ENCODE data around the gene KLF1. TPM values are rescaled to one million over a fixed set of nuclear protein-coding genes. Genes with fewer than 3 reads are reported as not detected.

Gene KLF1
- polyA plus RNA-seq, 1 of the 3 experiments (the other 2 are of a cell fraction): not detected

- 91% methylated on average over 20 of the region's 29 CpGs for WGBS (ENCODE audit: low lambda C conversion rate)
- POLR2A ChIA-PET: interaction anchor here (1.0 kb wide), 1 partner anchor 9 kb away, joined by 3 read pairs; the partner anchor contains the start of gene FARSA
Measured at GRCh38 chr19:12924621-12925310, 37.8 kb upstream of the KLF1 start.

GRCh38 chr19:12922959-12923358 lies 36.0 kb upstream of the KLF1 start:
- no peak overlapping the region for H3K4me3 ChIP-seq (ENCODE audit: low read depth in 2 of 2, low read length in 1 of 2)
- POLR2A ChIA-PET: no interaction called here
- H3K9ac ChIP-seq: no peak overlapping the region
- no peaks in the 10 kb centered on the region for H3K9me3 ChIP-seq
- no peak for DNase-seq
- no peak overlapping the region for H3K4me2 ChIP-seq
- H3K27ac ChIP-seq (ENCODE audit: low read depth in 2 of 2, low read length in 1 of 2): no peak overlapping the region
- no peaks in the 10 kb centered on the region for H3K27me3 ChIP-seq (ENCODE audit: insufficient read depth)
- H3K9me2 ChIP-seq: no peaks in the 10 kb centered on the region
- H3K36me3 ChIP-seq (replicated peaks in 1 of 2; ENCODE audit: control insufficient read depth in 1 of 2, insufficient read depth in 2 of 2, low read length in 1 of 2): peaks cover 27 to 34% of the 10 kb centered on the region in 2 experiments
- H3K79me2 ChIP-seq (ENCODE audit: insufficient read depth): no peaks in the 10 kb centered on the region
- no peaks in the 10 kb centered on the region for H4K20me1 ChIP-seq (ENCODE audit: insufficient read depth)
- CTCF ChIA-PET: interaction anchor here (1.2 kb wide), 1 partner anchor 10 kb away, joined by 5 read pairs; no protein-coding TSS in a partner anchor
- WGBS (ENCODE audit: low lambda C conversion rate): 94% methylated on average over 4 of the region's 4 CpGs
- peaks cover 0 to 2% of the 10 kb centered on the region in 2 experiments; a peak in 1 of 4 replicates for H3K4me1 ChIP-seq (ENCODE audit: control insufficient read depth in 1 of 2, insufficient read depth in 2 of 2, low read depth in 1 of 2, low read length in 1 of 2)
- TF ChIP-seq SMC3 (IDR thresholded peaks at IDR 0.05; ENCODE audit: low read depth, low read length) (no peak), YY1 (IDR thresholded peaks at IDR 0.05; ENCODE audit: low read depth) (no peak), RXRA (IDR thresholded peaks at IDR 0.05; ENCODE audit: borderline replicate concordance, low read depth) (no peak)
- H3F3A ChIP-seq (replicated peaks; ENCODE audit: insufficient read depth): peaks cover 26% of the 10 kb centered on the region
- H2AFZ ChIP-seq (ENCODE audit: low read depth): no peak overlapping the region

More at GRCh38 chr19:12924621-12925310, 37.8 kb upstream of the KLF1 start:
- Histone ChIP-seq H3K79me2 (ENCODE audit: insufficient read depth) (peaks cover 8% of the 10 kb centered on the region; the same call in 1 of the 2 replicates), H2AFZ (ENCODE audit: low read depth) (no peak overlapping the region), H3K9ac (no peak overlapping the region), H3K4me3 (ENCODE audit: low read depth in 2 of 2, low read length in 1 of 2) (no peak overlapping the region), H3K9me2 (no peaks in the 10 kb centered on the region), H3F3A (replicated peaks; ENCODE audit: insufficient read depth) (peaks cover 21% of the 10 kb centered on the region), H3K27ac (ENCODE audit: low read depth in 2 of 2, low read length in 1 of 2) (no peak overlapping the region), H3K36me3 (replicated peaks in 1 of 2; ENCODE audit: control insufficient read depth in 1 of 2, insufficient read depth in 2 of 2, low read length in 1 of 2) (peaks cover 27 to 49% of the 10 kb centered on the region in 2 experiments), H3K27me3 (ENCODE audit: insufficient read depth) (no peaks in the 10 kb centered on the region), H3K4me1 (ENCODE audit: control insufficient read depth in 1 of 2, insufficient read depth in 2 of 2, low read depth in 1 of 2, low read length in 1 of 2) (no peaks in the 10 kb centered on the region), H3K4me2 (no peak overlapping the region), H4K20me1 (ENCODE audit: insufficient read depth) (no peaks in the 10 kb centered on the region), H3K9me3 (no peaks in the 10 kb centered on the region)
- TF ChIP-seq GATA2 (CRISPR knock-in tag; IDR thresholded peaks at IDR 0.05) (no peak), ELF1 (IDR thresholded peaks at IDR 0.05) (no peak), YY1 (IDR thresholded peaks at IDR 0.05; ENCODE audit: low read depth) (no peak), RCOR1 (IDR thresholded peaks at IDR 0.05; ENCODE audit: low read length) (no peak), FOXJ3 (CRISPR knock-in tag; IDR thresholded peaks at IDR 0.05) (no peak)
- TF ChIP-seq, protein P1, sequence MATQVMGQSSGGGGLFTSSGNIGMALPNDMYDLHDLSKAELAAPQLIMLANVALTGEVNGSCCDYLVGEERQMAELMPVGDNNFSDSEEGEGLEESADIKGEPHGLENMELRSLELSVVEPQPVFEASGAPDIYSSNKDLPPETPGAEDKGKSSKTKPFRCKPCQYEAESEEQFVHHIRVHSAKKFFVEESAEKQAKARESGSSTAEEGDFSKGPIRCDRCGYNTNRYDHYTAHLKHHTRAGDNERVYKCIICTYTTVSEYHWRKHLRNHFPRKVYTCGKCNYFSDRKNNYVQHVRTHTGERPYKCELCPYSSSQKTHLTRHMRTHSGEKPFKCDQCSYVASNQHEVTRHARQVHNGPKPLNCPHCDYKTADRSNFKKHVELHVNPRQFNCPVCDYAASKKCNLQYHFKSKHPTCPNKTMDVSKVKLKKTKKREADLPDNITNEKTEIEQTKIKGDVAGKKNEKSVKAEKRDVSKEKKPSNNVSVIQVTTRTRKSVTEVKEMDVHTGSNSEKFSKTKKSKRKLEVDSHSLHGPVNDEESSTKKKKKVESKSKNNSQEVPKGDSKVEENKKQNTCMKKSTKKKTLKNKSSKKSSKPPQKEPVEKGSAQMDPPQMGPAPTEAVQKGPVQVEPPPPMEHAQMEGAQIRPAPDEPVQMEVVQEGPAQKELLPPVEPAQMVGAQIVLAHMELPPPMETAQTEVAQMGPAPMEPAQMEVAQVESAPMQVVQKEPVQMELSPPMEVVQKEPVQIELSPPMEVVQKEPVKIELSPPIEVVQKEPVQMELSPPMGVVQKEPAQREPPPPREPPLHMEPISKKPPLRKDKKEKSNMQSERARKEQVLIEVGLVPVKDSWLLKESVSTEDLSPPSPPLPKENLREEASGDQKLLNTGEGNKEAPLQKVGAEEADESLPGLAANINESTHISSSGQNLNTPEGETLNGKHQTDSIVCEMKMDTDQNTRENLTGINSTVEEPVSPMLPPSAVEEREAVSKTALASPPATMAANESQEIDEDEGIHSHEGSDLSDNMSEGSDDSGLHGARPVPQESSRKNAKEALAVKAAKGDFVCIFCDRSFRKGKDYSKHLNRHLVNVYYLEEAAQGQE (IDR thresholded peaks at IDR 0.05; ENCODE audit: low read depth, low read length): no peak
- no peak for DNase-seq
- CTCF ChIA-PET: interaction anchor here (0.7 to 1.3 kb wide), 4 partner anchors 10 to 77 kb away, joined by 3 to 4 read pairs (median 3); no protein-coding TSS in a partner anchor

Measured in SK-N-SH (cell line).